Vagina (tissue), 2 donors: ENCODE measurements around the gene NTSR1.

Source experiments
- POLR2A ChIP-seq, 2 donors: fragments of 450-650 bp; IDR thresholded peaks; one replicate each; pipeline ENCODE4 v1.6.1; 2017; ENCODE audit warnings: antibody characterized with exemption in 2 of 2, mild to moderate bottlenecking in 2 of 2, moderate library complexity in 2 of 2
- TF ChIP-seq, protein P1 (sequence below), 3 experiments: fragments of 450-650 bp in 2 of 3; fragments of 200-600 bp in 1 of 3; sonication (generic) in 1 of 3; IDR thresholded peaks; one replicate each; pipeline ENCODE4 v1.5.1; 2017 to 2019; ENCODE audit warnings: antibody characterized with exemption in 3 of 3, mild to moderate bottlenecking in 2 of 3, moderate library complexity in 2 of 3

DNA sequence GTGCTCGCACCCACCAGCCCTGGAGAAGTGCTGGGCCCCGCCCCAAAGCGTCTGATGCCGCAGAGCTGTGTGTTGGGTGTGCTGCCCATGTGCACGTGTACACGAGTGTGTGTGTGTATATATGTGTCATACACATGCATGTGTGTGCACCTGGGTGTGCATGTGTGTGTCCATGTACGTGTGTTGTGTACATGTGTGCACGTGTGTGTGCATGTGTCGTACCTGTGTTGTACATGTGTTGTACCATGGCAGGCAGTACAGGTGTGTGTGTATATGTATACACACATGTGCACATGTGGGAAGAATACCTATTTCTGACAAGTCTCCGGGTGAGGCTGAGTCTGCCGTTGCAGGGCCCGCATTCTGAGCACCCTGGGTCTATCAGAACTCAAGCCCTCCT, 81.4 kb downstream of the NTSR1 start:
- no peak for TF ChIP-seq POLR2A (IDR thresholded peaks at IDR 0.05)
- TF ChIP-seq, protein P1, sequence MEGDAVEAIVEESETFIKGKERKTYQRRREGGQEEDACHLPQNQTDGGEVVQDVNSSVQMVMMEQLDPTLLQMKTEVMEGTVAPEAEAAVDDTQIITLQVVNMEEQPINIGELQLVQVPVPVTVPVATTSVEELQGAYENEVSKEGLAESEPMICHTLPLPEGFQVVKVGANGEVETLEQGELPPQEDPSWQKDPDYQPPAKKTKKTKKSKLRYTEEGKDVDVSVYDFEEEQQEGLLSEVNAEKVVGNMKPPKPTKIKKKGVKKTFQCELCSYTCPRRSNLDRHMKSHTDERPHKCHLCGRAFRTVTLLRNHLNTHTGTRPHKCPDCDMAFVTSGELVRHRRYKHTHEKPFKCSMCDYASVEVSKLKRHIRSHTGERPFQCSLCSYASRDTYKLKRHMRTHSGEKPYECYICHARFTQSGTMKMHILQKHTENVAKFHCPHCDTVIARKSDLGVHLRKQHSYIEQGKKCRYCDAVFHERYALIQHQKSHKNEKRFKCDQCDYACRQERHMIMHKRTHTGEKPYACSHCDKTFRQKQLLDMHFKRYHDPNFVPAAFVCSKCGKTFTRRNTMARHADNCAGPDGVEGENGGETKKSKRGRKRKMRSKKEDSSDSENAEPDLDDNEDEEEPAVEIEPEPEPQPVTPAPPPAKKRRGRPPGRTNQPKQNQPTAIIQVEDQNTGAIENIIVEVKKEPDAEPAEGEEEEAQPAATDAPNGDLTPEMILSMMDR (IDR thresholded peaks at IDR 0.05) = no peak
